ENCODE results near the gene CSNK1G3. TPM values are rescaled to one million over a fixed set of nuclear protein-coding genes. Genes with fewer than 3 reads are reported as not detected.
A peak's percentile ranks its signal among the peaks of the same experiment; 100 is the strongest.
"Not testable (repeated sequence)": the region's sequence is repeated elsewhere in the genome, so short reads cannot be mapped to it uniquely, and the experiment has no call there.

CSNK1G3 gene
- total RNA-seq, 2 donors from 2014 or later = 22.4 to 22.6 TPM

DNA sequence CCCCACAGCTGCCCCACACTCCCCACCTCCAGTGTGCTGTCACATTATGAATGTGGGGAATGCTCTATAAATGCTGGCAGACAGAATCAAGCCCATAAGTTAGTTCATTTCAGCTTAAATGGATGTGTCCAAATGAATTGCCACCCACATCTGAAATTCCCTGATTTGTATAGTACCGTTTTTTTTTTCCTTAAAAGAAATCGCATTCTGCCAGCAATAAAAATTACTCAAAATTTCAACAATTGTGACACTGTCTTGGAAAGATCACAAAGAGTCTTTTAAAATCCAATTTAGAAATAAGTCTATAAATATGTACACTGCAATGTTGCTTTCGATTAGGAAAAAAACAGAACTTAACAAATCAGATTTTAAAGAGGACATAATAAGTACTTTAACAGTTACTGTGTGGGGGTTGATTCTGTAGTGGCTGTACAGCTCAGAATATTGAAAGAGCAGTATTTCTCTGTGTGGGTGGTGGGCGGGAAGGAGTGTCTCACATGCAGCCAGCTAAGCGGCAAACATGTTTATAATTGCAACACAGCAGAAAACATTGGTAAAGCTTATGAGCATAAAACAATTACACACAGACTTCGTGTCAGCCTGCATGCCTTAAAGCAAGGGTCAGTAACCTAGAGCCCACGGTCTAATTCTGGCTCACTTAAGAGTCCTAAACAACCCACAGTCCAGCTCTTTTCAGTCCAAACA lies 24.9 kb upstream of the CSNK1G3 start:
- no peak overlapping the region for H3K27ac ChIP-seq
- no peaks in the 10 kb centered on the region for H3K27me3 ChIP-seq
- no peak overlapping the region for H3K4me3 ChIP-seq
- 65 to 67% methylated on average over 7 of the region's 7 CpGs for WGBS, 2 donors
- H3K36me3 ChIP-seq (replicated peaks in 1 of 2; ENCODE audit: insufficient read depth in 1 of 2, low read depth in 2 of 2) = no peaks in the 10 kb centered on the region
- ATAC-seq = no peak
- TF ChIP-seq, protein P1, sequence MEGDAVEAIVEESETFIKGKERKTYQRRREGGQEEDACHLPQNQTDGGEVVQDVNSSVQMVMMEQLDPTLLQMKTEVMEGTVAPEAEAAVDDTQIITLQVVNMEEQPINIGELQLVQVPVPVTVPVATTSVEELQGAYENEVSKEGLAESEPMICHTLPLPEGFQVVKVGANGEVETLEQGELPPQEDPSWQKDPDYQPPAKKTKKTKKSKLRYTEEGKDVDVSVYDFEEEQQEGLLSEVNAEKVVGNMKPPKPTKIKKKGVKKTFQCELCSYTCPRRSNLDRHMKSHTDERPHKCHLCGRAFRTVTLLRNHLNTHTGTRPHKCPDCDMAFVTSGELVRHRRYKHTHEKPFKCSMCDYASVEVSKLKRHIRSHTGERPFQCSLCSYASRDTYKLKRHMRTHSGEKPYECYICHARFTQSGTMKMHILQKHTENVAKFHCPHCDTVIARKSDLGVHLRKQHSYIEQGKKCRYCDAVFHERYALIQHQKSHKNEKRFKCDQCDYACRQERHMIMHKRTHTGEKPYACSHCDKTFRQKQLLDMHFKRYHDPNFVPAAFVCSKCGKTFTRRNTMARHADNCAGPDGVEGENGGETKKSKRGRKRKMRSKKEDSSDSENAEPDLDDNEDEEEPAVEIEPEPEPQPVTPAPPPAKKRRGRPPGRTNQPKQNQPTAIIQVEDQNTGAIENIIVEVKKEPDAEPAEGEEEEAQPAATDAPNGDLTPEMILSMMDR (IDR thresholded peaks at IDR 0.05) = no peak
- no peaks in the 10 kb centered on the region for H3K9me3 ChIP-seq
- intact Hi-C loops (cut with DNase I) = no loop called here
- peak in 1 of 4 donors; percentile 10 for DNase-seq
- peaks cover 10% of the 10 kb centered on the region for H3K4me1 ChIP-seq

DNA sequence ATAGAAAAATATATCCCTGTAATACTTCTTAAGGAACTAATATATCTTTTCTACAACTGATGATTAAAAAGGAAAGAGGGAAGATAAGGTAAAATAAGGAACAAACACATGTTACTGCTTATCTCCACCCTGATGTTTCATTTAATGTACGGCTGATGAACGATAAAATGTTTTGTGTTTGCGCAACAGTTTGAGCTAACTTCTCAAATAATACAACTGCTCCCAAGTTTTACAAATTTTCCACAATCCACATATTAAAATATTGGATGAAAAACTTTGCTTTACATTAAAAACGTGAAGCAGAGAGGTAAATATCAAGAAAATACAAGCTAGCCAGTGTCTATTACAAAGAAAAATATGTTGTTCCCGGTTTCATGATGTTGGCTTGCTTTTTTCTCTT lies 21.0 kb upstream of the CSNK1G3 start:
- WGBS, 2 donors = 81 to 87% methylated on average over 5 of the region's 5 CpGs
- intact Hi-C loops (cut with DNase I) = no loop called here
- no peaks in the 10 kb centered on the region for H3K27me3 ChIP-seq
- ATAC-seq (no peak), DNase-seq (no peak)
- no peak overlapping the region for H3K27ac ChIP-seq
- H3K36me3 ChIP-seq (replicated peaks in 1 of 2; ENCODE audit: insufficient read depth in 1 of 2, low read depth in 2 of 2) = no peaks in the 10 kb centered on the region
- no peak for TF ChIP-seq POLR2A (IDR thresholded peaks at IDR 0.05)
- TF ChIP-seq, protein P1 (IDR thresholded peaks at IDR 0.05) = no peak
- H3K4me3 ChIP-seq = no peak overlapping the region
- no peaks in the 10 kb centered on the region for H3K9me3 ChIP-seq
- H3K4me1 ChIP-seq = no peaks in the 10 kb centered on the region

DNA sequence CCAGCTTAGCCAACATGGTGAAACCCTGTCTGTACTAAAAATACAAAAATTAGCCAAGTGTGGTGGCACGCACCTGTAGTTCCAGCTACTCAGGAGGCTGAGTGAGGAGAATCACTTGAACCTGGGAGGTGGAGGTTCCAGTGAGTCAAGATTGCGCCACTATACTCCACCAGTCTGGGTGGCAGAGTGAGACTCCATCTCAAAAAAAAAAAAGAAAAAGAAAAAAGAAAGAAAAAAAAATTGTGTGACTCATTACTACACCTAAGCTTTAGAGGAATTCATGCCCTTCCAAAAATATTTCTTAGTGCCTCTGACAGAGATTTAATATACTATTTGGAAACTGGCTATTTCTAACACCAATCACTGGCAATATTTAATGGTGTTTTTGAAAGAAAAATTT lies 16.8 kb upstream of the CSNK1G3 start:
- H3K4me3 ChIP-seq; H3K36me3 ChIP-seq (replicated peaks in 1 of 2; ENCODE audit: insufficient read depth in 1 of 2, low read depth in 2 of 2); H3K27me3 ChIP-seq; DNase-seq; intact Hi-C loops (cut with DNase I); ATAC-seq; H3K27ac ChIP-seq; H3K9me3 ChIP-seq; H3K4me1 ChIP-seq: not testable (repeated sequence)
- 100% methylated on average over 2 of the region's 2 CpGs for WGBS, 2 donors

DNA sequence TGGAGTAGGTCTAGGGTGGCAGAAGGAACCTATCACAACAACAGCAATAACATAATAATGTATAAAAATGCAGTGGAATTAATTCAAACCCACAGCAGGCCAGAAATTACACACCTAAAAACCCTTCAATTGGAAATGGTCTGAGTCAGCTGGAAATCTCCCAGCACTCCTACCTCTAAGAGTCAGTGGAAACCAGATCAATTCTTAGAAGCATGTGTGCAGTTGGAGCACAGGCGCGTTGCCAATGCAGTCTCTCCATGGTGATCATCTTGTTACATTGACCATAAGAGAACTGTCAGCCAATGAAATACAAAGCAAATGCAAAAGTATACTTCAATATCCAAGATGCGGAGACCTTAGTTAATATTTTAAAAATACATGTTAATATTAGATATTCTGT lies 15.1 kb upstream of the CSNK1G3 start:
- no peak for TF ChIP-seq POLR2A (IDR thresholded peaks at IDR 0.05)
- TF ChIP-seq, protein P1 (IDR thresholded peaks at IDR 0.05) = no peak
- DNase-seq (peak; percentile 65 to 80 (median 70)), ATAC-seq (peak; percentile 80)
- Histone ChIP-seq H3K4me1 (no peaks in the 10 kb centered on the region), H3K36me3 (replicated peaks in 1 of 2; ENCODE audit: insufficient read depth in 1 of 2, low read depth in 2 of 2) (no peaks in the 10 kb centered on the region), H3K4me3 (no peak overlapping the region), H3K27me3 (no peaks in the 10 kb centered on the region), H3K9me3 (no peaks in the 10 kb centered on the region), H3K27ac (no peak overlapping the region)
- WGBS, 2 donors = 30 to 38% methylated on average over 3 of the region's 3 CpGs
- intact Hi-C loops (cut with DNase I) = no loop called here

DNA sequence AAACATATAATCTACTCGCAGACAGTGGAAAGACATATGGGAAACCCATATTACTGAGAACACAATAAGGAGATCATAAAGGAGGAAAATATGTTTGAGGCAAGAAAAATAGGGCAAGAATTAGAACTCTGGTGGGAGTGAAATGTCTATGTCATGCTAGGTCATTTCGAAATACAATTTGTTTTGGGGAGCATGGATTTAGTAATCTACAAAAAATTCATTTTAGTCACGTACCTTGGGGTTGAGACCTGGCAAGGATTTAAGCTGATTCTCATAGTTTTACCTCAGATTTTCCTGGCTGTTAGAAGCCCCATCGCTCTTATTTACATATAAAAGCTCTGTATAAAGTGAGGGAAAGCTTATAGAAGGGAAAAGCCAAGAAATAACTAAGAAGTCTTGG lies 11.5 kb upstream of the CSNK1G3 start:
- no peak overlapping the region for H3K27ac ChIP-seq
- DNase-seq (no peak), ATAC-seq (no peak)
- H3K9me3 ChIP-seq = no peaks in the 10 kb centered on the region
- H3K36me3 ChIP-seq (replicated peaks in 1 of 2; ENCODE audit: insufficient read depth in 1 of 2, low read depth in 2 of 2) = no peaks in the 10 kb centered on the region
- no peaks in the 10 kb centered on the region for H3K4me1 ChIP-seq
- H3K27me3 ChIP-seq = no peaks in the 10 kb centered on the region
- TF ChIP-seq POLR2A (IDR thresholded peaks at IDR 0.05) = no peak
- TF ChIP-seq, protein P1 (IDR thresholded peaks at IDR 0.05) = no peak
- no peak overlapping the region for H3K4me3 ChIP-seq
- intact Hi-C loops (cut with DNase I) = loop anchor here (10.0 kb wide), 1 partner anchor 76 kb away; the partner anchor contains the start of gene CEP120
- 89 to 94% methylated on average over 4 of the region's 4 CpGs for WGBS, 2 donors
